K562 (cell line): Measurements from ENCODE around the gene PNRC2. TPM values are rescaled to one million over a fixed set of nuclear protein-coding genes. Genes with fewer than 3 reads are reported as not detected.
A peak's percentile ranks its signal among the peaks of the same experiment; 100 is the strongest.

Source experiments
- CC2D1A ChIP-seq: fragments of 450-650 bp; IDR thresholded peaks from 2 replicates; pipeline ENCODE4 v1.6.1; 2017; ENCODE audit warnings: mild to moderate bottlenecking
- CEBPG ChIP-seq, 3 experiments: fragments of 200-800 bp in 1 of 3; sonication (Bioruptor generic) in 1 of 3; sonication (generic) in 1 of 3; formaldehyde crosslinking in 1 of 3; IDR thresholded peaks in 2 of 3; conservative IDR thresholded peaks in 1 of 3; 2 replicates each; pipeline versions ENCODE4 v1.6.1 to v1.8.0; 2016 to 2022; ENCODE audit warnings: missing compliant biosample characterization in 2 of 3, missing genetic modification characterization in 2 of 3, mild to moderate bottlenecking in 1 of 3, missing genetic modification reagents in 1 of 3
- FOXM1 ChIP-seq, 2 experiments: fragments of 450-650 bp in 1 of 2; sonication (generic) in 1 of 2; formaldehyde crosslinking in 1 of 2; IDR thresholded peaks; 2 replicates each; pipeline versions ENCODE4 v1.6.1 to v1.9.0; 2017 to 2022; ENCODE audit warnings: low read depth in 2 of 2, mild to moderate bottlenecking in 2 of 2, missing genetic modification reagents in 1 of 2, moderate library complexity in 1 of 2
- KAT2B ChIP-seq: IDR thresholded peaks from one replicate; pipeline ENCODE4 v1.6.1; 2012; ENCODE audit warnings: low read depth, mild to moderate bottlenecking, control low read depth, inconsistent platforms, low read length, moderate library complexity
- KLF10 ChIP-seq: fragments of 250-450 bp; sonication (Bioruptor Pico); IDR thresholded peaks from 2 replicates; pipeline ENCODE4 v1.6.1; 2021; ENCODE audit warnings: matching md5 sums
- NFYB ChIP-seq: IDR thresholded peaks from 2 replicates; pipeline ENCODE4 v1.6.1; 2011; ENCODE audit warnings: mild to moderate bottlenecking, moderate library complexity; ENCODE audit not compliant: insufficient read length; ENCODE audit errors: extremely low read depth
- NR1H2 ChIP-seq: sonication (generic); formaldehyde crosslinking; IDR thresholded peaks from 2 replicates; pipeline ENCODE4 v1.4.0; 2020; ENCODE audit warnings: mild to moderate bottlenecking, missing genetic modification reagents
- SMAD2 ChIP-seq: fragments of 150-350 bp; IDR thresholded peaks from 2 replicates; pipeline ENCODE4 v1.6.1; 2014; ENCODE audit warnings: low read depth, mild to moderate bottlenecking, low read length
- SUPT5H ChIP-seq: fragments of 450-650 bp; IDR thresholded peaks from 2 replicates; pipeline ENCODE4 v1.6.1; 2016
- TAF15 ChIP-seq: fragments of 200-400 bp; formaldehyde crosslinking; IDR thresholded peaks from 2 replicates; pipeline ENCODE4 v1.6.1; 2017; ENCODE audit warnings: mild to moderate bottlenecking, low read depth, low read length, moderate library complexity
- ZNF316 ChIP-seq: fragments of 450-650 bp; IDR thresholded peaks from 2 replicates; pipeline ENCODE4 v1.6.1; 2016
- ZNF695 ChIP-seq: fragments of 450-650 bp; formaldehyde crosslinking; IDR thresholded peaks from 2 replicates; pipeline ENCODE4 v1.4.0; 2020; ENCODE audit warnings: mild to moderate bottlenecking, moderate library complexity
- ZNF830 ChIP-seq: fragments of 250-450 bp; sonication (Bioruptor Pico); IDR thresholded peaks from 2 replicates; pipeline ENCODE4 v1.5.0; 2021; ENCODE audit warnings: mild to moderate bottlenecking
- polyA plus RNA-seq, 8 experiments: library from polyadenylated mRNA; depleted of rRNA in 4 of 8; stranded (reverse) in 5 of 8; unstranded in 3 of 8; fragments of >200 nt; fragmentation: Nextera tagmentation in 2 of 8; fragmentation: Illumina TruSeq in 1 of 8; extraction: Ambion mirVana in 2 of 8; extraction: Trizol in 1 of 8; gene quantifications; 2 replicates each; pipeline versions ENCODE4 v1.2.1 to v1.2.3, GENCODE V29; 2011 to 2014; ENCODE audit warnings: inconsistent platforms in 1 of 8, missing spikeins in 1 of 8
- total RNA-seq, 7 experiments: library from RNA; depleted of rRNA in 6 of 7; stranded (reverse); fragments of >200 nt in 6 of 7; fragmentation: Illumina TruSeq in 2 of 7; extraction: Trizol in 2 of 7; gene quantifications; 2 replicates each; pipeline versions ENCODE4 v1.2.1 to v1.2.3, GENCODE V29; 2011 to 2021; ENCODE audit warnings: low replicate concordance in 1 of 7
- TF ChIP-seq, protein P1 (sequence below): fragments of 450-650 bp; formaldehyde crosslinking; IDR thresholded peaks from 2 replicates; pipeline ENCODE4 v1.4.0; 2020; ENCODE audit warnings: mild to moderate bottlenecking, moderate library complexity
- TF ChIP-seq, protein P2 (sequence below): sonication (generic); formaldehyde crosslinking; IDR thresholded peaks from 2 replicates; pipeline ENCODE4 v1.8.1; 2022; ENCODE audit warnings: missing genetic modification reagents
- TF ChIP-seq, protein P3 (sequence below): fragments of 250-450 bp; sonication (Bioruptor Pico); IDR thresholded peaks from 2 replicates; pipeline ENCODE4 v1.4.0; 2020
- TF ChIP-seq, protein P4 (sequence below): IDR thresholded peaks from 2 replicates; pipeline ENCODE4 v1.6.1; 2014; ENCODE audit warnings: antibody characterized with exemption

PNRC2 gene
- total and polyA plus RNA-seq, 9 of the 15 experiments (the other 6 are each of a cell fraction or from before 2014, with no cell fraction given), result 127 to 303 (median 203) TPM

DNA sequence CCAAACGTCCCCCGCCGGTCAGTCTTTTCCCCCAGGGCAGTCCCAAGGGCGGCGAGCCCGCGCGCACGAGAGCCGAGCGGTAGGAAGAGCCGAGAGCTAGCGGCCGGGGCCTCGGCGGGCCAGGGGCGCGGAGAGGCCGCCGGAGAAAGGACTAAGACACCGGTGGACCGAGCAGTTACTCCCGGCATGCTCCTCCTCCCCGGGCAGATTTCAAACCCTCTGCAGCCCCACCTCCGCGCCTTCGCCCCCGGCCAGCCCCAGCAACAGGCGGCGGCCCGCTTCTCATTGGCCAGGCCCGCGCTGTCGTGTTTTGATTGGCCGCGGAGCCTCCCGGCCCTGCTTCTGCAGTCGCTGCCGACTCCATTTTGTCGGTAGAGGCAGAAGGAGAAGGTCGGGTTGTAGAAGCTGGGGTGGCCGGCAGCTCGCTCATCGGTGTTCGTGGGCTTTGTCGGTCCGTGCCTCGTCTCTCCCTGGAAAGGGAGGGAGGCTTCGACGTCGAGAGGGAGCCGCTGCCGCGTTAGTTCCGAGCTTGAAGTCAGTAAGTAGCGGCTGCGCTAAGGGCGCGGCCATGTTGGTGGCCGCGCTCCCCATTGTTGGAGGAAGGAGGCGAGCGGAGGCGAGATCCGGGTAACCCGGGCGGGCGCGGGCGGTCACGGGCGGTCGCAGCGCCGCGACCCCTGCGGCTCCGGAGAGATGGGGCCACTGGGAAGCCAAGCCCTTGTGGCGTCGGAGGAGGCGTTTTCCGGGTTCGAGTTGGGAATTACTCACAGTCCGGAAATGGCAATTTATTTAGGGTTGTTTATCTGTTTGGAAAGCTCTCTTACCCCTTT is at the start of gene PNRC2 (continued):
- TF ChIP-seq, protein P1, sequence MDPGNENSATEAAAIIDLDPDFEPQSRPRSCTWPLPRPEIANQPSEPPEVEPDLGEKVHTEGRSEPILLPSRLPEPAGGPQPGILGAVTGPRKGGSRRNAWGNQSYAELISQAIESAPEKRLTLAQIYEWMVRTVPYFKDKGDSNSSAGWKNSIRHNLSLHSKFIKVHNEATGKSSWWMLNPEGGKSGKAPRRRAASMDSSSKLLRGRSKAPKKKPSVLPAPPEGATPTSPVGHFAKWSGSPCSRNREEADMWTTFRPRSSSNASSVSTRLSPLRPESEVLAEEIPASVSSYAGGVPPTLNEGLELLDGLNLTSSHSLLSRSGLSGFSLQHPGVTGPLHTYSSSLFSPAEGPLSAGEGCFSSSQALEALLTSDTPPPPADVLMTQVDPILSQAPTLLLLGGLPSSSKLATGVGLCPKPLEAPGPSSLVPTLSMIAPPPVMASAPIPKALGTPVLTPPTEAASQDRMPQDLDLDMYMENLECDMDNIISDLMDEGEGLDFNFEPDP, result peak; percentile 66; the same call in 1 of the 2 replicates
- TF ChIP-seq, protein P2, sequence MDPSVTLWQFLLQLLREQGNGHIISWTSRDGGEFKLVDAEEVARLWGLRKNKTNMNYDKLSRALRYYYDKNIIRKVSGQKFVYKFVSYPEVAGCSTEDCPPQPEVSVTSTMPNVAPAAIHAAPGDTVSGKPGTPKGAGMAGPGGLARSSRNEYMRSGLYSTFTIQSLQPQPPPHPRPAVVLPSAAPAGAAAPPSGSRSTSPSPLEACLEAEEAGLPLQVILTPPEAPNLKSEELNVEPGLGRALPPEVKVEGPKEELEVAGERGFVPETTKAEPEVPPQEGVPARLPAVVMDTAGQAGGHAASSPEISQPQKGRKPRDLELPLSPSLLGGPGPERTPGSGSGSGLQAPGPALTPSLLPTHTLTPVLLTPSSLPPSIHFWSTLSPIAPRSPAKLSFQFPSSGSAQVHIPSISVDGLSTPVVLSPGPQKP (CRISPR knock-in tag), result no peak
- no peak for TF ChIP-seq SMAD2
- TF ChIP-seq, protein P3, sequence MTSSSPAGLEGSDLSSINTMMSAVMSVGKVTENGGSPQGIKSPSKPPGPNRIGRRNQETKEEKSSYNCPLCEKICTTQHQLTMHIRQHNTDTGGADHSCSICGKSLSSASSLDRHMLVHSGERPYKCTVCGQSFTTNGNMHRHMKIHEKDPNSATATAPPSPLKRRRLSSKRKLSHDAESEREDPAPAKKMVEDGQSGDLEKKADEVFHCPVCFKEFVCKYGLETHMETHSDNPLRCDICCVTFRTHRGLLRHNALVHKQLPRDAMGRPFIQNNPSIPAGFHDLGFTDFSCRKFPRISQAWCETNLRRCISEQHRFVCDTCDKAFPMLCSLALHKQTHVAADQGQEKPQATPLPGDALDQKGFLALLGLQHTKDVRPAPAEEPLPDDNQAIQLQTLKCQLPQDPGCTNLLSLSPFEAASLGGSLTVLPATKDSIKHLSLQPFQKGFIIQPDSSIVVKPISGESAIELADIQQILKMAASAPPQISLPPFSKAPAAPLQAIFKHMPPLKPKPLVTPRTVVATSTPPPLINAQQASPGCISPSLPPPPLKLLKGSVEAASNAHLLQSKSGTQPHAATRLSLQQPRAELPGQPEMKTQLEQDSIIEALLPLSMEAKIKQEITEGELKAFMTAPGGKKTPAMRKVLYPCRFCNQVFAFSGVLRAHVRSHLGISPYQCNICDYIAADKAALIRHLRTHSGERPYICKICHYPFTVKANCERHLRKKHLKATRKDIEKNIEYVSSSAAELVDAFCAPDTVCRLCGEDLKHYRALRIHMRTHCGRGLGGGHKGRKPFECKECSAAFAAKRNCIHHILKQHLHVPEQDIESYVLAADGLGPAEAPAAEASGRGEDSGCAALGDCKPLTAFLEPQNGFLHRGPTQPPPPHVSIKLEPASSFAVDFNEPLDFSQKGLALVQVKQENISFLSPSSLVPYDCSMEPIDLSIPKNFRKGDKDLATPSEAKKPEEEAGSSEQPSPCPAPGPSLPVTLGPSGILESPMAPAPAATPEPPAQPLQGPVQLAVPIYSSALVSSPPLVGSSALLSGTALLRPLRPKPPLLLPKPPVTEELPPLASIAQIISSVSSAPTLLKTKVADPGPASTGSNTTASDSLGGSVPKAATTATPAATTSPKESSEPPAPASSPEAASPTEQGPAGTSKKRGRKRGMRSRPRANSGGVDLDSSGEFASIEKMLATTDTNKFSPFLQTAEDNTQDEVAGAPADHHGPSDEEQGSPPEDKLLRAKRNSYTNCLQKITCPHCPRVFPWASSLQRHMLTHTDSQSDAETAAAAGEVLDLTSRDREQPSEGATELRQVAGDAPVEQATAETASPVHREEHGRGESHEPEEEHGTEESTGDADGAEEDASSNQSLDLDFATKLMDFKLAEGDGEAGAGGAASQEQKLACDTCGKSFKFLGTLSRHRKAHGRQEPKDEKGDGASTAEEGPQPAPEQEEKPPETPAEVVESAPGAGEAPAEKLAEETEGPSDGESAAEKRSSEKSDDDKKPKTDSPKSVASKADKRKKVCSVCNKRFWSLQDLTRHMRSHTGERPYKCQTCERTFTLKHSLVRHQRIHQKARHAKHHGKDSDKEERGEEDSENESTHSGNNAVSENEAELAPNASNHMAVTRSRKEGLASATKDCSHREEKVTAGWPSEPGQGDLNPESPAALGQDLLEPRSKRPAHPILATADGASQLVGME (CRISPR knock-in tag), result peak; percentile 58; the same call in 1 of the 2 replicates
- TF ChIP-seq FOXM1 (IDR thresholded peaks at IDR 0.05; ENCODE audit: low read depth), result peak; percentile 89
- no peak for TF ChIP-seq FOXM1 (CRISPR knock-in tag; IDR thresholded peaks at IDR 0.05; ENCODE audit: low read depth)
- no peak for TF ChIP-seq CEBPG (CRISPR knock-in tag; IDR thresholded peaks at IDR 0.05)
- no peak for TF ChIP-seq CEBPG (tag; conservative IDR thresholded peaks at IDR 0.05 in 1 of 2, IDR thresholded peaks at IDR 0.05 in 1 of 2)
- peak; percentile 84 for TF ChIP-seq NFYB
- TF ChIP-seq, protein P4, sequence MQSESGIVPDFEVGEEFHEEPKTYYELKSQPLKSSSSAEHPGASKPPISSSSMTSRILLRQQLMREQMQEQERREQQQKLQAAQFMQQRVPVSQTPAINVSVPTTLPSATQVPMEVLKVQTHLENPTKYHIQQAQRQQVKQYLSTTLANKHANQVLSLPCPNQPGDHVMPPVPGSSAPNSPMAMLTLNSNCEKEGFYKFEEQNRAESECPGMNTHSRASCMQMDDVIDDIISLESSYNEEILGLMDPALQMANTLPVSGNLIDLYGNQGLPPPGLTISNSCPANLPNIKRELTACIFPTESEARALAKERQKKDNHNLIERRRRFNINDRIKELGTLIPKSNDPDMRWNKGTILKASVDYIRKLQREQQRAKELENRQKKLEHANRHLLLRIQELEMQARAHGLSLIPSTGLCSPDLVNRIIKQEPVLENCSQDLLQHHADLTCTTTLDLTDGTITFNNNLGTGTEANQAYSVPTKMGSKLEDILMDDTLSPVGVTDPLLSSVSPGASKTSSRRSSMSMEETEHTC, result no peak; the same call in 1 of the 2 replicates
- peak; percentile 99 for TF ChIP-seq SUPT5H
- 0 out of 2 replicates have a peak, but pooled peaks have one; percentile 63 for TF ChIP-seq ZNF695
- TF ChIP-seq CC2D1A, result peak; percentile 55
- no peak for TF ChIP-seq KAT2B
- no peak for TF ChIP-seq KLF10 (CRISPR knock-in tag)
- 0 out of 2 replicates have a peak, but pooled peaks have one; percentile 70 for TF ChIP-seq ZNF830 (CRISPR knock-in tag)
- no peak for TF ChIP-seq NR1H2 (CRISPR knock-in tag)
- no peak for TF ChIP-seq TAF15
- peak; percentile 52; the same call in 1 of the 2 replicates for TF ChIP-seq ZNF316
